GM21723 (cell line): Measurements from ENCODE around the gene FUT3.

Experiments used
- ATAC-seq: cut with Tn5 transposase; IDR thresholded peaks from one replicate; pipeline ENCODE4 v1.9.1; 2021; ENCODE audit warnings: mild to moderate bottlenecking, moderate library complexity; ENCODE audit not compliant: unreplicated experiment

FUT3 gene

DNA sequence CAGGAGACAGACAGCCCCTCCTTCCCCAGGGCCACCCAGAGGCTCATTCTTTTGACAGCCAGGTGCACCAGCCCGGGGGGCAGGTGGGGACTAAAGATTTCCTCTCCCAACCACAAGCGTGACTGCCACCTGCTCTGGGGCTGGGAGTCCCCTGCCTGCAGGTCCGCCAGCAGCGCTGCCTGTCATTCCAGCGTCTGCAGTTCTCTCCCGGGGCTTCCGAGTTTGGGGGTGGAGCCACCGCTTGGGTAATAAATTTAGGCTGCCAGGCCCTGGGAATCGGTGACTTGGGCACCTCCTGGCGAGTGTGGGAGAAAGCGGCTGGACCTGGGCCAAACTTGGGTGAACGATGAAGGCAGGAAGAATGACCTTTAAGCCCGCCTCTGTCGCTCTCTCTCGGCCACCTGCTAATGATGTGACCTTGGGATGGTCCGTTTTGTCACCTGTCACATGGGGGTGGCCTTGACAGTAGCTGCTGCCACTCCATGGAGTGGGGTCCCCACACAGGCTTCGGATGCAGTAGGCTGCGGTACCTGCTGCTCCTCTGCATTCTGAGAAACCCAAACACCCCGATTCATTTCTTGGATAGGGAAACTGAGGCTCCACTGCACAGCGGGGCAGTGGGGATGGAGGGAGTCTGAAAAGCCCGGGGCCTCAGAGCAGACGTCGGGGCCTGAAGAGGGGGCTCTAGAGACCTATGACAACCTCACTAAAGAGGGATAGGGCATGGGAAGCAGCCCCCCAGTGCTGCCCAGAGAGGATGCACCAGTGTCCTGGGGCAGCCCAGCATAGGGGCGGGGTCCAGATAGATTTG is 24.5 kb downstream of the FUT3 start:
- ATAC-seq: no peak

DNA sequence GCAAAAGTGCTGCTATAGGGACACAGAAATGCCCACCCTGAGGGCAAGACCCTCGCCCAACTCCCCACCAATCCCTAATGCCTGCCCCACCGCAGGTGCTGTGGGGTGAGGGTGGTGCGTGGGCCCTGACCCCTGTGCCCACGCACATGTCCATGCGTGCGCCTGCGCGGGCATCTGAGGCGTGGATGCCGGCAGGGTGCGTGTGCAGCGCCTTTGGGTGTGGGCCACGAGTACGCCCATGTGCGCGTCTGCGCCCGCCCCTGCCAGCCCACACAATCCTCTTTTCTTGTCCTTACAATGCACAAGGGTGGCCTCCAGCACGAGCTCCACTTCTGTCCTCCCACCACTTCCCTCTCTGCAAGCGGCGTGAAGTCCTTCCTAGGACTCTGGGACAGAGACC is 26.1 kb downstream of the FUT3 start:
- no peak for ATAC-seq

DNA sequence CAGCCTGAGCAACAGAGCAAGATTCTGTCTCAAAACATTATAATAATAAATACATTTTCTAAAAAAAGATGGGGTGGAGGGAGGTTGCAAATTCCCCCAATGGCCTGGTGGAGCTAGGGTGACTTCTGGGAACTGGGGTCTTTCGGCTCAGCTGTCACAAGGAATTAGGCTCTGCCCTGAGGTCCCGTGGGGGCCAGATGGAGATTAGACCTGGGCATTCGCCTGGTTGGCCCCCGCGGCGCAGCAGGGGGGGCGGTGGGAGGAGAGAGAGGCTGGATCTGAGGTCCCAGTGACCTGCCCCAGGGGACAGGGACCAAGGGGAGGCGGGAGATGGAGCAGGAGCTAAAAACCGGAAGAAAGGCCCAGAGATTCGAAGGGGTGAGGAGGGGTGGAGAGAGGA is 26.5 kb downstream of the FUT3 start:
- ATAC-seq: no peak

DNA sequence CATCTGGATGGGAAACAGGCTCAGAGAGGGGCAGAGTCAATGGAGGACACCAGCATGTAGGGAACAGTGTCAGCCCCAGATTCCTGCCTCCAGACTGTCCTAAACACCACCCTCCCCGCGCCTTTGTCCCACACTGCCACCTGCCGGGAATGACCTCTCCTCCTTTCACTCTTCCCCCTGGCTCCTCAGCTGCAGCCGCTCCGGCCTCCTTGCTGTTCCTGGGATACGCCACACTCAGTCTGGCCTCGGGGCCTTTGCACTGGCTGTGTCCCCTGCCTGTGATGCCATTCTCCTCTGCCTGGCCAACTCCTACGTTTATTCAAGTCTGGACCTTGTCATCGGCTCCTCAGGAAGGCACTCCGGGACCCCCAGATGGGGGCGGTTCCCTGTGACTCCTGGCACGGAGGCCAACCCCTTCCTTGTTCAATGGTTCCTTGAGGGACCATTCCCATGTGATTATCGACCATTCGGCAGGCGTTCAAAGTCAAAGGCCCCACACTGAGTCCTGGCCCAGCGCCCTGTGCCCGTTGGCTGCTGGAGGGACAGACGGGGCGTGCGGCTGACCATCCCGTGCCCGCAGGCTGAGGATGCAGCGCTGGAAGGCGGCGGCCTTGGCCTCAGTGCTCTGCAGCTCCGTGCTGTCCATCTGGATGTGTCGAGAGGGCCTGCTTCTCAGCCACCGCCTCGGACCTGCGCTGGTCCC is 27.5 kb downstream of the FUT3 start:
- no peak for ATAC-seq

DNA sequence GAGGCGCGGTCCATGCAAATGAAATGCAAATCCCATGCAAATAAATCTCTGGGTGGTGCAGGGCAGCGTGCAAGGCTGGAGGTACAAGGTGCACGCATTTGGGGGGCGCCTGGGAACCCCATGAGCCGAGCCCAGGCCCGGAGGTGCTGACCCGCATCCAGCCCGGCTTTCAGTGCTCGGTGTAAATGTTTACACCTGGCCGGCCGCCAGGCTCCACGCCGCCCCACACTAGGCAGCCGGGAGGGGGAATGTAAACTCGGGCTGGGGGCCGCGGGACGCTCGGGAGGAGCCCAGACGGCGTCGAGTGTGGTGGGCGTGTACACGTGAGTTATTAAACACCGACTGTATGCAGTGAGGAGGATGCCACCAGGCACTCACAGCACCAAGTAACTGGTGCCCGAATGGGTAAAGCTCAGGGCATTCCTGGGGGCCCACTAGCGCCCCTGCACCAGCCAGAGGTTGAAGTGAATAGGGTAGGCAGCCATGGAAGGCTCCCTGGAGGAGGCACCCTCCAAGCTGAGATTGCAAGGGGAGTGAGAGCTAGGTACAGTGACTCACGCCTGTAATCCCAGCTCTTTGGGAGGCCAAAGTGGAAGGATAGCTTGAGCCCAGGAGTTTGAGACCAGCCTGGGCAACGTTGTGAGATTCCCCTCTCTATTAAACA is 28.9 kb downstream of the FUT3 start:
- ATAC-seq: no peak

DNA sequence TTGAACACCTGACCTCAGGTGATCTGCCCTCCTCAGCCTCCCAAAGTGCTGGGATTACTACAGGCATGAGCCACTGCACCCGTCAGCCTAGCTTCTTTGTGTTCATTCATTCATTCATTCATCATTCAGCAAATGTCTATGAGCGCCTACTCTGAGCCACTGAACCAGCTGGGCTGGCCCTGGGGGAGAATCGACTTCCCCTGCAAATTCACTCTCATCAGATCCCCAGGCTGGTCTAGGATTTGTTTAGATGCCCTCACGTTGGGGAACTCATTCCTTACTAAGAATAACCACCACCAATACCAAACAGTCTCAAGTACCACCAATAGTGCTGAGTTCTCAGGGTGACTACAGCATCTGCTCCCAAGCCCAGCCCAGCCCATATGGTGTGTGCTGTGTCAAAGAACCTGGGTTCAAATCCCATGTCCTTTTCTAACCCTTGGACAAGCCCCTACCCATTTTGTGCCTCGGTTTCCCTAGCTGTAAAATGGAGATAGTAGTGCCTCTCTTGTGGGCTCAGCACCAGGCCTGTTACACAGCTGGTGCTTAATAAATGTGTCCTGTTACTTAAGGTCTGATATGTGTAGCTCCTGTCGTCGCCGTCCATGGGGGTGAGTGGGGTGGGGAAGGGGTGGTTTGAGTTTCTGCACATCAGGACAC is 29.6 kb downstream of the FUT3 start:
- ATAC-seq: no peak

DNA sequence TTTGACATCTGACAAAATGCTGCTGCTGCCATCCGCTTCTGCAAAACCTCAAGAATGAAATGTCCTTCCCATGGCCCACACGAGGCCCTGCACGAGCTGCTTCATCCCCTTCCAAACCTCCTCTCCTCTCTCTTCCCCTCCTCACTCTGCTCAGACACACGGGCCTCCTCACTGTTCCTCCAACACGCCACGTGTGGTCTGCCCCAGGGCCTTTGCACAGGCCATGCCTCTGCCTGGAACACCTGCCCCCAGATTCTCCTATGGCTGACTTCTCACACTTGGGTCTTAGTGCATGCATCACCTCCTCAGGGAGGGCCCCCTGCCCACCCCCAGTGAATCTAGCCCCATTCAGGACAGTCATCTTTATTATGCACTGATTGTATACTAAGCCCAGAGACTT is 30.5 kb downstream of the FUT3 start:
- no peak for ATAC-seq

DNA sequence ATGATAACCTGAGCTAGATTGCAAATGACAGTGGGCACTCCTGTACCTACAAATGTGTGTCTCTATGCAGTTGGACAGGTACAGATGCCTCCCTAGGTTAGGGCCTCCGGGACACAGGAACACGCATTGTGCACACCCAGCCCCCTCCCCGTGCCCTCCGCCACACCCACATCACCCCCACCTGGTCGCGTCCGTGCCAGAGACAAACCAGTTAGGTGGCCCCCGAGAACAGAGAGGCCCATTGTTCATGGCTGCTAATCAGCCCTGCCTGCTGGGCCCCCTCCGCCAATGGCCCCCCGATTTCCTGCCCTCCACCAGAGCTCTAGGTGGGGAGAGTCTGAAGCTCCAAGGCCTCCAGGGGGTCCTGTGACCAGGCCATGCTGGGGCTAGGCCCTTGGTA is 32.7 kb downstream of the FUT3 start:
- ATAC-seq: no peak

DNA sequence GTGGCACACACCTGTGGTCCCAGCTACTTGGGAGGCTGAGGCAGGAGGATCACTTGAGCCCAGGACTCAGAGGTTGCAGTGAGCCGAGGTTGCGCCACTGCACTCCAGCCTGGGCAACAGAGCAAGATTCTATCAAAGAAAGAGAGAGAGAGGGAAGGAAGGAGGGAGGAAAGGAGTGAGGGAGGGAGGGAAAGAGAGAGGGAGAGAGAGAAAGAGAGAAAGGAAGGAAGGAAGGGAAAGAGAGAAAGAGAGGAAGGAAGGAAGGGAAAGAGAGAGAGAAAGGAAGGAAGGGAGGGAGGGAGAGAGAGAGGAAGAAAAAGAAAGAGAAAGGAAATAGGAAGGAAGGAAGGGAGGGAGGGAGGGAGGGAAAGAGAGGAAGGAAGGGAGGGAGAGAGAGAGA is 34.0 kb downstream of the FUT3 start:
- no peak for ATAC-seq

DNA sequence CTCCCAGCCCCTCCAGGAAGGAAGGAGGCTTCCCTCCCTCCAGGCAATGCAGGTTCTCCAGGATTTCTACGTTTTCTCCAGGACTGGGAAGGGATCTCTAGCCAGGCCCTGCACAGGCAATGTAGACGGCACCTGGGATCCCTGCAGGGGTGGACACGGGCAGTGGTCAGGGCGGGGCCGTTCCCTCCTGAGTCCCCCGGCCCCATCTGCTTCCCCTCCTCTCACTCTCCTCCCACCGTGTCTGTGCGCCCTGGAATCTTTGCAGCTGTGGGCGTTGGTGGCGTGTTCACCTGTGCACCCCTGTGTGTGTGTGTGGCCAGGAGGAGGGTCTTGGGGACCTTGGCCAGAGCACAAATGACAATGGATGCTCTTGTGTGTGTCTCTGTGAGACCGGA is 36.4 kb downstream of the FUT3 start:
- no peak for ATAC-seq

DNA sequence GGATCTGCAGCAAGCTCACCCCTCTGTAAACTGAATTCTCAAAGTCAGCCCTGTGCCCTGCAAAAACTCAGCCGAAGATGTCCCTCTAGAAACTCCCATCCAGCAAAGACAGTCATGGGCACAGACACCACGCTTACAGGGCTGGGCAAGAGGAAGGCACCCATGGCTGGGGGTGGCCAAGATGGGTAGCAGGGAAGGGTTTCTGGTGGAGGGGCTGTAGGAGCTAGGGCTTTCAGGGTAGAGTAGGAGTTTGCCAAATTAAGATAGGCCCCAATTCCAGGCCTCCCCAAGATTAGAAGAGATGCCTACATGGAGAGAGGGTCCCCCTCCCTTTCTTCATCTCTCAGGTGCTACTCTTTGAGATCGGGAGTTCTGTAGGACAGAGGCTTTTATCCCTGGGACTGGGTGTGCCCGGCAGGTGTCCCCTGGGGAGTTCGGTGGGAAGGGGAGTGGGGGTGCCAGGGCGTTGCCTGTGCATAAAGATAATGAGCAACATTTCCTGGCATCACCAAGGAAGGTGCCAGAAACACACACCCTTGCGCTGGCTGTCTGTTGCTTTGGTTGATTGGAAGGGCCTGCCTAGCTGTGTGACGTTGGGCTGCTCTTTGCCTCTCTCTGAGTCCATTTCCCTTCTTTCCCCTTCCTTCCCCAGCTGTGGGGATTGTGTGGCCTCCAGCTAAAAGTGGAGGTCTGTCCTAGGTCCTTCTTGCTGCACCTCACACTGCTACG is 37.0 kb downstream of the FUT3 start:
- ATAC-seq: no peak

DNA sequence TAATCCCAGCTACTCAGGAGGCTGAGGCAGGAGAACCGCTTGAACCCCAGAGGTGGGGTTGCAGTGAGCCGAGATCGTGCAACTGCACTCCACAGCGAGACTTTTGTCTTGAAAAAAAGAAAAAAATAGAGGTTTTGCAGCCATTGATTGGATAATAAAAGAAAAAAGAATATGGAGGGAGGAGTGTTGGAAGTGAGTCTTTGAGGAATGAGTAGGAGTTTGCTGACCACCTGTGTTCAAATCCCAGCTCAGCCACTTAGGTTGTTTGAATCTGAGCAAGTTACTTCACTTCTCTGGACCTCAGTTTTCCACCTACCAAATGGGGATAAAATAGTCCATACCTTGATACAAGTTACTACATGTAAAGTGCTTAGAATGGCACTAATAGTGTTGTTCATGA is 40.1 kb downstream of the FUT3 start:
- ATAC-seq: no peak

DNA sequence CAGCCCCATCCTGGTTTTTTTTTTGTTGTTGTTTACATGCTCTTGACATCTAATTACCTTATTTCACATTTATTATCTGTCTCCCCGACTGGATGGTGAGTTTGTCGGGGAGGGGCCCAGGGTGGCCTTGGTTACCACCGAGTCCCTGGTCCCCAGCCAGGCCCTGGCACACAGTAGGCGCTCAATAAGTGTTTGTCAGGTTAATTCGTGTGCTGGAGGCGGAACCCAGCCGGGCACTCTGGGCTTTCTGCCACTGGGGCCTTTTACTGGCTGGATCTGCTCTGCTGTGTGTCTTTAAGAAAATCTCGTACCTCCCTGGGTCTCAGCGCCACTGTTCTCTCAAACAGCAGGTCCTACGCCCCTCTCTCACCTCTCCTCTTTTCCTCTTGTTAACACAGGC is 41.8 kb downstream of the FUT3 start:
- no peak for ATAC-seq

DNA sequence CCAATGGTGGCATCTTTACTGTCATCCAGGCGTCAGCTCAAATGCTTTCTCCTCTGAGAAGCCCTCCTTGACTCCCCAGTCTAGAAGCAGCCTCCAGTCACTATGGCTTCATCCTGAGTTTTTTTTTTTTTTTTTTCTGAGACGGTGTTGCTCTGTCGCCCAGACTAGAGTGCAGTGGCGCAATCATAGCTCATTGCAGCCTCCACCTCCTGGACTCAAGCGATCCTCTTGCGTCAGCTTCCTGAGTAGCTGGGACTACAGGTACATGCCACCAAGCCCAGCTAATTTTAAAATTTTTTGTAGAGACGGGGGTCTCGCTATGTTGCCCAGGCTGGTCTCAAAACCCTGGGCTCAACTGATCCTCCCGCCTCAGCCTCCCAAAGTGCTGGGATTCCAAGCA is 42.2 kb downstream of the FUT3 start:
- no peak for ATAC-seq

DNA sequence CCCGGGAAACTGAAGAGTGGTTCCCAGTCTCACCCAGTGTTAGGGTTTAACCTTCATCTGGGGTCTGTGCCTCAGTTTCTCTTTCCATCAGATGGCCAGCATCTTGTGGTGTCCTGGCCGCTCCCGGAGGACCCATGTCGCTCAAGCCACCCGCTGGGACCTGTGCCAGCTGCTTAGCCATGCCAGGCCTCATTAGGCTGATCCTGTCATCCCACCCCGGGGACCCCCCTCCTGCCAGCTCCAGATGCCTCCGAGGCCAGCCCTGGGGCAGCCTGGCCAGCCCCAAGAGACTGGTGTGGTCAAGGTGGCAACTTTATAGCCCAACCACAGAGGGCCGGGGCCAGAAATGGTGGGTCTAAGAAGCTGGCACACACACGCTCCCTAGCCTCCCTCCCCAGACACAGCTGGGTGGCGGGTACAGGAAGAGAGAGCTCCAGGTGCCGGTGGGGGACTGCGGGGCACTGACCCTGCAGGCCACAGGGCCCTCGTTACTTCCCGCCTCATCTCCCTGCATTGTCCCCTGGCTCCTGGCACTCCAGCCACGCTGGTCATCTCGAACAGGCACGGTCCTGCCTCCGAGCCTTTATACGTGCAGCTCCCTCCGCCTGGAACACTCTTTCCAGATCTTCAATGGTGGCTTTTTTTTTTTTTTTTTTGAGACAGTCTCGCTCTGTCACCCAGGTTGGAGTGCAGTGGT is 43.0 kb downstream of the FUT3 start:
- no peak for ATAC-seq

DNA sequence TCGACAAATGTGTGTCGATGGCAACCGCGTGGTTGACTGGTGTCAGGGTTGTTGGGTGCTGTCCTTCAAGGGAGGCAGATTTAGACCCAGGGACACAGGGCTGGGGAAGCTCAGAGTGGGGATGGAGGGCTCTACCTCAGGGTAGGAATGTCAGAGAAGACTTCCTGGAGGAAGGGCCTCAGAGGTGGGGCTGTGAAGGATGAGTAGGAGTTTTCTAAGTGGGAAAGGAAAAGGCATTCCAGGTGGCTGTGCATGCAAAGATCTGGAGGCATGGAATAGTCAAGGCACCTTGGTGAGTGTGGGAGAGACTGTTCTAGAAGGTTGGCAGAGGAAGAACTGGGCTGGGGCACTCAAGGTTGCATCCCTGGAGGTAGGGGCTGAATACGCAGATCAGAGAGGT is 44.3 kb downstream of the FUT3 start:
- no peak for ATAC-seq

DNA sequence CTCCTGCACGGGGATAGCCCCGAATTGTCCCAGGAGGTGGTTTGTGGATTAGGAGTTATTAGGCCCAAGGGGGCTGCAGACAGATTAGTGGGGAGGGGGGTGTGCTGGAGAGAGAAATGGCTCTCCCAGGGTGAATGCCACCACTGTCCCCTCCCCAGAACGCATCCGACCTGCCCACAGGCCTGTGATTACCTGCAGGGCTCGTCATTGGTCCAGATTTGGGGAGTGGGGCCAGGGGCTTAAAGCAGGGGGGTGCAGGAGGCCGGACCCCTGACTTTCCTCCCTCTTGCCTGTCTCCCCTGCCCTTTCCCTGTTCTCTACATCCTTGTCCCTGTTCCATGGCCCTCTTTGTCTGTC is 45.1 kb downstream of the FUT3 start:
- no peak for ATAC-seq

DNA sequence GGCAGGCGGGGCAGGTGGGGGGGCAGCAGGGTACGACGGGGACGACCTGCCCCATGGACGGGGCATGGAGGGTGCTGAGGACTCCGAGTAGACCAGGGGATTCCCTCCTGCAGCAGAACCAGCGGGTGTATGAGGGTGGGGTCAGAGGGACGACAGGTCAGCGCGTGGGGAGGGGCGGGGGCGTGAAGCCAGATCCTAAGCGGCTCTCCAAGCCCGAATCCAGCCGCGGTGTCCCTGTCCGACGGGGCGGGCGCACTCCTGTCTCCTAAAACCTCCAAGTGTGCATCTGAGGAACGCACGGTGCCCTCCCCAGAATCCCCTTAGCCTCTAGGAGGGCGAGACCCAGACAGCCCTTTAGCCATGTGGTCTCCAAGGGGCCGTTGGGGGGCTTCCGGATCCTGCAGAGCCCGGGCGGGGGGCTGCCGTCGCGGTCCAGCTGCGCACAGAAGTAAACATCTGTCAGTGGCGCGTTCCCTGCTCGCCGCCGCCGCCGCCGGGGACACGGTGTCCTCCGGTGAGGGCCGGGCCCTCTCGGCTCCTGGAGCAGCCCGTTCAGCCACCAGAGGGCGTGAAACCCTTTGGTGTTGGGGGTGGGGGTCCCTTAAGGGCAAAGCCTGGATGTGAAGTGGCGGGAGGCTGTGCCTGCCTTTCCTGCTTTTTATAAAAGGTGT is 45.7 kb downstream of the FUT3 start:
- no peak for ATAC-seq

DNA sequence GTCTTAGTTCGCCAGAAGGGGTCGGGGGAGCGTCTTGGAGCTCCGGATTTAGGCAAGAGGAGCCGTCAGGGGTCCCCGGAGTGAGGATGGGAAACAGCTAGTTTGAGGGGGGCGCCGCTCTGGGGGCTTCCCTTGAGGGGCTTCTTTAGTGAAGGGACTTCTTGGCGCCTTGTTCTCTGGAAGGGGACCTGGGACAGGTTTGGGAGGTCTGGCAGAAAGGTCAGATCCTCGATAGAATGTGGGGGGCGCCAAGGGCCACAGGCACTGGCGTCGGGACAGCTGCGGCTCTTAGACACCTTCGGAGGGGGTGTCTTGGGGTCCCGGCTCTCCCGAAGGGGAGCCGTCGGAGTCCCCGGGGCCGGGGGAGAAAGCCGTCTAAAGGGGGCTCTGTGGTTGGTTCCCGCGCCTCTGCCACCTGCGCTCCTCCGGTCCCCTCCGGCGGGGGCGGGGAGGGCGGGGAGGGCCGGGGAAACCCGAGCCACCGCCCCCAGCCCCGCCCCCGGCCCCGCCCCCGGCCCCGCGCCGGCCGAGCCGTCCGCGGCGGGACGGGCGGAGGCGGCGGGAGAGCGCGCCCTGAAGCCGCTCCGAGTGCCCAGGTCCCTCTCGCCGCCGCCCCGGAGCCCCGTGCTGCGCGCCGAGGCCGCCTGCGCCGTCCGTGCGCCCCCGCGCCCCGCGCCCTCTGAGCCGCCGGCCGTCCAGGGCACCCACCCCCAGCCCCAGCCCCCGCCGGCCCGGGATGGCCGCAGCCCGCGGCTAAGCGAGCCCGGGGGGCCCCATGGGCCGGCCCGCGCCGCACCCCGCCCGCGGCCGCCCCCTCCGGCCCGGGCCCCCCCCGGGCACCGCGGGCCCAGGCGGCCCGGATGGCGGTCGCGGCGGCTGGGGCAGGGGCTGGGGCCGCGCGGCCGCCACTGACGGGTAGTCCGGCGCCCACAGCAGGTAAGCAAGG is 46.5 kb downstream of the FUT3 start, which contains the start of gene NRTN:
NRTN (plus strand) TSS at position 552 of the 946 bp plus-strand sequence. CDS start 19,099 bp downstream, outside the sequence.
- no peak for ATAC-seq
